GM23338 (cell line): ENCODE data around the gene STIL. TPM values are rescaled to one million over a fixed set of nuclear protein-coding genes. Genes with fewer than 3 reads are reported as not detected.

Experiments used
- ATAC-seq: fragments of 200-7000 bp; cut with Tn5 transposase; 3 replicates; pipeline ENCODE4 v1.9.1; 2020
- DNase-seq: peaks from one replicate; pipeline ENCODE4 v3.0.0-alpha.2; 2015; ENCODE audit warnings: low spot score
- H2AFZ ChIP-seq: fragments of 200-600 bp; sonication (generic); 2 replicates; pipeline ENCODE4 v1.8.0; 2016; ENCODE audit warnings: antibody characterized with exemption, mild to moderate bottlenecking, moderate library complexity
- H3F3A ChIP-seq: fragments of 200-600 bp; sonication (generic); replicated peaks from 2 replicates; pipeline ENCODE4 v1.8.0; 2017; ENCODE audit warnings: antibody characterized with exemption, mixed run types, low read depth
- H3K27ac ChIP-seq: fragments of 200-600 bp; sonication (generic); 2 replicates; pipeline ENCODE4 v1.6.1; 2016; ENCODE audit warnings: low read depth
- H3K27me3 ChIP-seq: fragments of 200-600 bp; sonication (generic); 2 replicates; pipeline ENCODE4 v1.8.0; 2016; ENCODE audit warnings: mild to moderate bottlenecking, mixed run types, moderate library complexity; ENCODE audit not compliant: insufficient read depth
- H3K36me3 ChIP-seq: fragments of 200-600 bp; sonication (generic); 2 replicates; pipeline ENCODE4 v1.8.0; 2016; ENCODE audit warnings: mild to moderate bottlenecking; ENCODE audit not compliant: insufficient read depth
- H3K4me1 ChIP-seq: fragments of 200-600 bp; sonication (generic); 2 replicates; pipeline ENCODE4 v1.8.0; 2016; ENCODE audit warnings: mild to moderate bottlenecking, moderate library complexity; ENCODE audit not compliant: insufficient read depth
- H3K4me2 ChIP-seq: fragments of 200-600 bp; sonication (generic); 2 replicates; pipeline ENCODE4 v1.7.1; 2017; ENCODE audit warnings: mixed run types
- H3K4me3 ChIP-seq: fragments of 200-600 bp; sonication (generic); 2 replicates; pipeline ENCODE4 v1.6.1; 2016; ENCODE audit warnings: mixed run types
- H3K79me2 ChIP-seq: fragments of 200-600 bp; sonication (generic); replicated peaks from 2 replicates; pipeline ENCODE4 v1.8.0; 2017; ENCODE audit warnings: mild to moderate bottlenecking; ENCODE audit not compliant: insufficient read depth
- H3K9me2 ChIP-seq: fragments of 200-600 bp; sonication (generic); 2 replicates; pipeline ENCODE4 v1.8.0; 2017; ENCODE audit not compliant: insufficient read depth
- H4K20me1 ChIP-seq: fragments of 200-600 bp; sonication (generic); replicated peaks from 2 replicates; pipeline ENCODE4 v1.8.0; 2017; ENCODE audit warnings: mild to moderate bottlenecking; ENCODE audit not compliant: insufficient read depth
- H3K27ac Mint-ChIP-seq: 2 replicates; pipeline ENCODE4 v1.8.0; 2020; ENCODE audit warnings: inconsistent platforms, mild to moderate bottlenecking, moderate library complexity, mixed read lengths
- H3K27me3 Mint-ChIP-seq: 3 replicates; pipeline ENCODE4 v1.8.0; 2022; ENCODE audit warnings: low read depth, mild to moderate bottlenecking, moderate library complexity, mixed read lengths, inconsistent platforms; ENCODE audit not compliant: insufficient read depth, poor library complexity
- H3K36me3 Mint-ChIP-seq: 3 replicates; pipeline ENCODE4 v1.8.0; 2021; ENCODE audit warnings: low read depth, mild to moderate bottlenecking, inconsistent platforms, moderate library complexity, mixed read lengths
- H3K4me1 Mint-ChIP-seq: 3 replicates; pipeline ENCODE4 v1.8.0; 2020; ENCODE audit warnings: mild to moderate bottlenecking, inconsistent platforms, mixed read lengths
- H3K4me3 Mint-ChIP-seq: 3 replicates; pipeline ENCODE4 v1.8.0; 2021; ENCODE audit warnings: moderate library complexity, mild to moderate bottlenecking, inconsistent platforms, mixed read lengths
- H3K9me3 Mint-ChIP-seq: 3 replicates; pipeline ENCODE4 v1.8.0; 2020; ENCODE audit warnings: moderate library complexity, mild to moderate bottlenecking, inconsistent platforms, mixed read lengths
- CREB1 ChIP-seq: fragments of 250-450 bp; sonication (Bioruptor Pico); IDR thresholded peaks from 2 replicates; pipeline ENCODE4 v1.5.0; 2020; ENCODE audit warnings: low read depth, mild to moderate bottlenecking, moderate library complexity
- CTCF ChIP-seq, 2 experiments: fragments of 200-600 bp in 1 of 2; sonication (generic) in 1 of 2; conservative IDR thresholded peaks; 2 replicates each; pipeline versions ENCODE4 v1.5.1 to v1.6.1; 2016 to 2017; ENCODE audit warnings: antibody characterized with exemption in 2 of 2, low read depth in 2 of 2, mild to moderate bottlenecking in 2 of 2, moderate library complexity in 1 of 2
- ETS1 ChIP-seq: IDR thresholded peaks from 2 replicates; pipeline ENCODE4 v1.6.1; 2016; ENCODE audit warnings: antibody characterized with exemption
- EZH2 ChIP-seq: fragments of 200-600 bp; sonication (generic); IDR thresholded peaks from one replicate; pipeline ENCODE4 v1.8.0; 2017; ENCODE audit warnings: antibody characterized with exemption, mild to moderate bottlenecking, low read depth; ENCODE audit not compliant: unreplicated experiment
- EZH2phosphoT487 ChIP-seq: fragments of 200-600 bp; sonication (generic); IDR thresholded peaks from one replicate; pipeline ENCODE4 v1.8.1; 2018; ENCODE audit warnings: antibody characterized with exemption; ENCODE audit not compliant: unreplicated experiment
- JUNB ChIP-seq: IDR thresholded peaks from one replicate; pipeline ENCODE4 v1.6.1; 2016; ENCODE audit warnings: antibody characterized with exemption; ENCODE audit not compliant: unreplicated experiment
- NANOG ChIP-seq: IDR thresholded peaks from 2 replicates; pipeline ENCODE4 v1.6.1; 2016; ENCODE audit warnings: antibody characterized with exemption, borderline replicate concordance
- POLR2AphosphoS5 ChIP-seq: IDR thresholded peaks from 2 replicates; pipeline ENCODE4 v1.6.1; 2016; ENCODE audit warnings: antibody characterized with exemption, low read depth
- ZNF331 ChIP-seq: fragments of 250-450 bp; sonication (Bioruptor Pico); IDR thresholded peaks from 2 replicates; pipeline ENCODE4 v1.5.0; 2020; ENCODE audit warnings: low read depth, mild to moderate bottlenecking, moderate library complexity
- ZNF462 ChIP-seq: fragments of 250-450 bp; sonication (Bioruptor Pico); IDR thresholded peaks from 2 replicates; pipeline ENCODE4 v1.5.0; 2020; ENCODE audit warnings: mild to moderate bottlenecking, moderate library complexity
- polyA plus RNA-seq: library from polyadenylated mRNA; unstranded; fragments of >200 nt; fragmentation: Nextera tagmentation; extraction: Ambion mirVana; gene quantifications from 2 replicates; pipeline ENCODE4 v1.2.1, GENCODE V29; 2016
- total RNA-seq: library from RNA; depleted of rRNA; stranded (reverse); fragments of >200 nt; shearing (Covaris generic); gene quantifications from 2 replicates; pipeline ENCODE4 v1.2.3, GENCODE V29; 2014

The STIL gene
- total and polyA plus RNA-seq, 2 experiments from 2014 or later, result 15.6 to 38.2 TPM

- H2AFZ ChIP-seq, result no peak overlapping the region
- no peak overlapping the region for H3K27ac ChIP-seq
- H3K9me3 Mint-ChIP-seq, result 0 out of 3 replicates have a peak, but pooled peaks cover 3% of the 10 kb centered on the region
- H3K9me2 ChIP-seq, result no peaks in the 10 kb centered on the region
- peaks cover 98% of the 10 kb centered on the region for H3K27me3 Mint-ChIP-seq
- H4K20me1 ChIP-seq, result peaks cover 25% of the 10 kb centered on the region; the same call in 1 of the 2 replicates
- no peaks in the 10 kb centered on the region for H3K36me3 Mint-ChIP-seq
- peaks cover 74% of the 10 kb centered on the region for H3K4me1 ChIP-seq
- peaks cover 100% of the 10 kb centered on the region for H3K27me3 ChIP-seq
- DNase-seq (peak; percentile 73), ATAC-seq (peak; percentile 45)
- H3K4me2 ChIP-seq, result peak overlapping the region; percentile 76
- no peaks in the 10 kb centered on the region for H3K36me3 ChIP-seq
- H3K4me3 ChIP-seq, result peak overlapping the region; percentile 53
- H3K4me3 Mint-ChIP-seq, result peak overlapping the region; percentile 71
- H3K79me2 ChIP-seq, result no peaks in the 10 kb centered on the region
- H3K4me1 Mint-ChIP-seq, result peaks cover 65% of the 10 kb centered on the region
- H3F3A ChIP-seq, result peaks cover 24% of the 10 kb centered on the region
- no peak overlapping the region for H3K27ac Mint-ChIP-seq
- TF ChIP-seq EZH2phosphoT487 (peak; percentile 86), CTCF (conservative IDR thresholded peaks at IDR 0.05; ENCODE audit: low read depth in 2 of 2) (no peak), JUNB (no peak), ETS1 (no peak), EZH2 (peak; percentile 97), CREB1 (CRISPR knock-in tag) (no peak), ZNF331 (CRISPR knock-in tag) (no peak), ZNF462 (no peak), POLR2AphosphoS5 (no peak), NANOG (peak; percentile 79)
Observed at GRCh38 chr1:47230692-47231300, 83.2 kb downstream of the STIL start.
